NCI-H2107 treated with DMSO at 0.1 percent for 48 hours (cell line): ENCODE measurements around the gene ZDHHC24.

Source experiments
- DNase-seq: peaks from one replicate; lab custom pipeline; 2025; ENCODE audit not compliant: unreplicated experiment; lab: John Stamatoyannopoulos, UW

Gene ZDHHC24

DNA sequence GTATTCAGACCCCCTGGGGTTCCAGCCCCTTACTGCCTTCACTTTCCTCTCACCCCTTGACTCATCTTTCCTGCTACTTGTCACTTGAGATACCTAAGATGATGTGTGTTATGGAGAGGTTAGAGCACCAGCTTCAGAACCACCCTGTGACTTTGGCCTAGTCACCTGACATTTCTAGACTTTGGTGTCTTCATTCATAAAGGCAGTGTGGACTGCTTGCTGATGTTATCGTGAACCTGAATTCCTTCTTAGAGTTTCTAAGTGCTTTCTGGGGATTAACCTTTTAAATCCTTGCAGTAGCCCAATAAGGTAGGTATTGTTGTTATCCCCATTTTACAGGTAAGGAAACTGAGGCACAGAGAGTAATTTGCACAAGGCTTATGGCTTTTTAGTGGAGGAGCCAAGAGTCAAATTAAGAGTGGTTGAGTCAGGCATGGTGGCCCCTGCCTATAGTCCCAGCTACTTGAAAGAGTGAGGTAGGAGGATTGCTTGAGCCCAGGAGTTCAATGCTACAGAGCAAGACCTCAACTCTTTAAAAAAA lies 40.5 kb downstream of the ZDHHC24 start:
- DNase-seq = no peak

DNA sequence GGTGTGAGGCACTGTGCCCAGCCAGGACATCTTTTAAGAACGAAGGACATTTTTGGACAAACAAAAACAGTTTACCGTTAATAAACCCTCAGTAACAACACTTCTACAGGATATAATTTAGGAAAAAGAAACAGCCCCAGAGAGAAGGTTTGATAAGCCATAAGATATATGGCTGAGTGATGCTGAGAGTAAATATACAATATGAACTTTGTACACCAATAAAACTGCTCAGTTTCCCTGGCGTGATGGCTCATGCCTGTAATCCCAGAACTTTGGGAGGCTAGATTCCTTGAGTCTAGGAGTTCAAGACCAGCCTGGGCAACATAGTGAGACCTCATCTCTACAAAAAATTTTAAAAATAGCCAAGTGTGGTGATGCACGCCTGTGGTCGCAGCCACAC lies 47.3 kb downstream of the ZDHHC24 start:
- DNase-seq = no peak

DNA sequence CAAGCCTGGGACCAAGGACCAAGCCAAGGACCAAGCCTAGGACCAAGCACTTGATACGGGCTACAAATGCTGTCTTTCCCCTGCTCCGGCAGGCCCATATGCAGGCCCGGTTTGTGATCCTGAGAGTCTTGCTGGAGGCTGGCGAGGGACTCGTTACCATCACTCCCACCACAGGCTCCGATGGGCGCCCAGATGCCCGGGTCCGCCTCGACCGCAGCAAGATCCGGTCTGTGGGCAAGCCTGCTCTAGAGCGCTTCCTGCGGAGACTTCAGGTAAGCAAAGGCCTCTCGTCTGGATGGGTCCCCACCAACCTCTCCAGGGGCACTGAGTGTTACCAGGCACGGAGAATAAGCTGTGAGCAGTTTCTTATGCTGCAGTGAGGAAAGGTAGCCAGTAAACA lies 48.6 kb downstream of the ZDHHC24 start:
- DNase-seq = no peak

DNA sequence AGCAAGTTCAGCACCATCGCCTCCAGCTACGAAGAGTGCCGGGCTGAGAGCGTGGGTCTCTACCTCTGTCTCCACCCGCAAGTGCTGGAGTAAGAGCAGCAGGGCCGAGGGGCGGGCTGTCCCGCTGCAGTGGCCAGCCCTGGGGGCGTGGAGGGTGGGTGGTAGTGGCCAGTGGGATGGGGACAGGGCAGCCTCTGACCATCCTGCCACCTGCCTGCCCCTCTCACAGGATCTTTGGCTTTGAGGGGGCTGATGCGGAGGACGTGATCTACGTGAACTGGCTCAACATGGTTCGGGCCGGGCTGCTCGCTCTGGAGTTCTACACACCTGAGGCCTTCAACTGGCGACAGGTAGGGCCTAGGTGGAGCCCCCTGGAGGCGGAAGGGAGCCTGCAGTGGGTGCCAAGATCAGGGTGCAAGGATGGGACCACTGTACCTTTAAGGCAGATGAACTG lies 50.4 kb downstream of the ZDHHC24 start:
- DNase-seq = no peak

DNA sequence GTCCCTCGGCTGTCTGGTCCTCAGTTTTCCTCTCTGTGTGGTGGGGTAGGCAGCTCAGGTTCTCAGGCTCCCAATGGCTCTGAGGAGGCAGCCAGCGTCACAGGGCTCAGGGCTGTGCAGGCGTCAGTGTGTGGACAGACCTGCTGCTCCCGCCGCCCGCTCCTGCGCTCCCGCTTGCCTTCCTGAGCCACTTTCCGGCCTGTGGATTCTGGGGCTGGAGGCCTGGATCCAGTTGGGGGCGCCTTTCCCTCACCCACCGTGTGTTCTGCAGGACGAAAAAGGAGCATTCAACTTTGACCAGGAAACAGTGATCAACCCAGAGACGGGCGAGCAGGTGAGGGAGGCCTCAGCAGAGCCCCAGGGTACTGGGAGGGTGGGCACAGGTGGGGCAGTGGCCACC lies 50.9 kb downstream of the ZDHHC24 start:
- DNase-seq = no peak

DNA sequence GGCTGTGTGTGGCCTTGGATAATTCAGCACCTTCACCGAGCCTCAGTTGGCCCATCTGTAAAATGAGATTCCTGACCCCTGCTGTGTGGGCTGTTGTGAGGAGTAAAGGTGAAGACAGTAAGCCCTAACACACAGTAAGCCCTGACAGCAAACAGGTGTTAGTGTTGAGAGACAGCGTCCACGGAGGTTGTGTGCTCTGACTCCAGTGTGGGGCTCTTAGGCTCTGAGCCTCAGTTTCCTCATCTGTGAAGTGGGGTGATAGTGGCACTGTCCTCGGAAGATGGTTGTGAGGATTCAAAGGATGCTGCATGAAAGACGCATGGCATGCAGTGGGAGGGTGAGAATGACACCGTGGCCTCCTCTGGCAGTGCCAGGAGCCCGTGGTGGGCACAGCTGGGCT lies 51.4 kb downstream of the ZDHHC24 start:
- no peak for DNase-seq

DNA sequence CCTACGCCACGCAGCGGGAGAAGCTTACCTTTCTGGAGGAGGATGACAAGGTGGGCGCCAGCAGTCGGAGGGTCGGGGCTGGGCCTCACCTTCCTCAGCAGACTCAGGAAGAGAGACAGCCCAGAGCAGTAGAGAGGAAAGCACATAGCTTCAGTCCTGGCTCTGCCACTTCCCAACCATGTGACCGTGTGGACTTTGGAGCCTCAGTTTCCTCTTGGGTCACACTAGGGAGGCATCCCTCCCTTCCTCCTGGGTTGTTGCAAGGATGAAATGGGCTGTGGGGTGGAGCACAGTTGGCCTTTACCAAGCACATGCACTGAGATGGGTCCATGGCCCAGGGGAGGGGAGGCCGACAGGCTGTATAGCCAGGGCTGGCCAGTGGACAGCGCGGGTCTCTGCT lies 52.7 kb downstream of the ZDHHC24 start:
- DNase-seq = no peak

DNA sequence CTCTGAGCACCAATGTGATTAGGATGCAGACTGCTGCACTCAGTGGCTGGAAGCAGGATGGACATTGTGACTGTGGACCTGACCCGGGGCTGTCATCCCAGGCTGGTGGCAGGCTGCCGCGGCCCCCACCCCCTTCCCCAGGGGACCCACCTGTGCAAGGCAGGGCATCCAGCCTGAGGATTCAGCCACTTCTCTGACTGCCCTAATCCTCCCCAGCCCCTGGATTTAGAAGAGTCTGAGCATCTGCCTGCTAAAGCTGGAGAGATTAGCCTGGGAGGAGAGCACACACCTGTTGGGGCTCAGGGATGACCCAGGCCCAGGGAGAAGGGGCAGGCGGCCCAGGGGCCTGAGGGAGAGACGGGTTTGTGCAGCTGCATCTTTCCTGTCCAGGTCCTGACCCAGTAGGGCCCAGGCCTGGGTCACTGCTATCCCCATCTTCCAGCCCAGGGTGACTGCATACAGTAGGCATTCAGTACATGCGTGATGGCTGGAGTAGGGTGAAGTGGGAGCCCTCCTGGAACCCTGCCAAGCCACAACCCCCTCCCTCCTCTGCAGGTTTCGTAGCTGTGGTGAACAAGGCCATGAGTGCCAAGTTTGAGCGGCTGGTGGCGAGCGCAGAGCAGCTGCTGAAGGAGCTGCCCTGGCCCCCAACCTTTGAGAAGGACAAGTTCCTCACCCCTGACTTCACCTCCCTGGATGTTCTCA lies 53.5 kb downstream of the ZDHHC24 start:
- DNase-seq = peak; percentile 50

DNA sequence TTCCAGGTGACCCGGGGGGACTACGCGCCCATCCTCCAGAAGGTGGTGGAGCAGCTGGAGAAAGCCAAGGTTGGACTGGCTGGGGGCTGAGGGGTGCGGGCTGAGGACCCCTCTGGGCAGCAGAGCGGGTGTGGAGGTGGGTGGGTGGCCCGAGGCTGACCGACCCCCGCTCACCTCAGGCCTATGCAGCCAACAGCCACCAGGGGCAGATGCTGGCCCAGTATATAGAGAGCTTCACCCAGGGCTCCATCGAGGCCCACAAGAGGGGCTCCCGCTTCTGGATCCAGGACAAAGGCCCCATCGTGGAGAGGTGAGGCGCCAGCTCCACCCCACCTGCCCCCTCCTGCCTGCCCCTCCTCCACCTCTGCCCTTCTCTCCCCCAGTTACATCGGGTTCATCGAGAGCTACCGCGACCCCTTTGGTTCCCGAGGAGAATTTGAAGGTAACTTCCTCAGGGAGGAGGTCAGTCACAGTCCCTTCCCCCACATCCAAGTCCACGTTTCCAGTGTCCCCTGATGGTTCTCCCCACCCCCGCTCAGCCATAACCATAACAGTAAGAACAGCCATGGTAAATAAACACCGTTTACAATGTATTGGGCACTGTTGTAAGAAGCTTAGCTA lies 54.4 kb downstream of the ZDHHC24 start:
- DNase-seq = no peak

DNA sequence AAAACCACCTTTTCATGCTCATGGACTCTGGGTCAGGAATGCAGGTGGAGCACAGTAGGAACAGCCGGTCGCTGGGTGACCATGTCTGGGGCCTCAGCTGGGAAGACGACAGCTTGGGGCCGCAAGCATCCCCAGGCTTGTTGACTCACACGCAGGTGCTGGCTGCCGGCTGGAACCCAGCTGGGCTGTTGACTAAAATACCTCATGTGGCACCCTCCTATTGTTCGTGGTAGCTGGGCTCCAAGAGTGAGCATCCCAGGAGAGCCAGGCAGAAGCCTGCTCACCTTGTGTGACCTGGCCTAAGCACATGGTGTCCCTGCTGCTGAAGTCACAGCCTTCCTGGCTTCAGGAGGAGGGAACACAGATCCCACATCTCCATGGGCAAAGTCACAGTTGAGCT lies 56.2 kb downstream of the ZDHHC24 start:
- peak; percentile 77 for DNase-seq

DNA sequence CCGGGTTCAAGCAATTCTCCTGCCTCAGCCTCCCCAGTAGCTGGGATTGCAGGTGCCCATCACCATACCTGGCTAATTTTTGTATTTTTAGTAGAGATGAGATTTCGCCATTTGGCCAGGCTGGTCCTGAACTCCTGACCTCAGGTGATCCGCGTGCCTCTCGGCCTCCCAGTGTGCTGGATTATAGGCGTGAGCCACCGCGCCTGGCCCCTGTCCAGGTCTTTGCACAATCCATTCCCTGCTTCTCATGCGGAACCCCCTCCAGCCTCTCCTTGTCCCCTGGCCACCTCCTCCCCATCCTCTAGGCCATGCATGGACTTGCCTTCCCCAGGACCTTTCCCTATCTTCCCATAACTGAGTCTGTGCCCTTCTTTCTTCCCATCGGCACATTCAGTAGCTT lies 56.9 kb downstream of the ZDHHC24 start:
- no peak for DNase-seq

DNA sequence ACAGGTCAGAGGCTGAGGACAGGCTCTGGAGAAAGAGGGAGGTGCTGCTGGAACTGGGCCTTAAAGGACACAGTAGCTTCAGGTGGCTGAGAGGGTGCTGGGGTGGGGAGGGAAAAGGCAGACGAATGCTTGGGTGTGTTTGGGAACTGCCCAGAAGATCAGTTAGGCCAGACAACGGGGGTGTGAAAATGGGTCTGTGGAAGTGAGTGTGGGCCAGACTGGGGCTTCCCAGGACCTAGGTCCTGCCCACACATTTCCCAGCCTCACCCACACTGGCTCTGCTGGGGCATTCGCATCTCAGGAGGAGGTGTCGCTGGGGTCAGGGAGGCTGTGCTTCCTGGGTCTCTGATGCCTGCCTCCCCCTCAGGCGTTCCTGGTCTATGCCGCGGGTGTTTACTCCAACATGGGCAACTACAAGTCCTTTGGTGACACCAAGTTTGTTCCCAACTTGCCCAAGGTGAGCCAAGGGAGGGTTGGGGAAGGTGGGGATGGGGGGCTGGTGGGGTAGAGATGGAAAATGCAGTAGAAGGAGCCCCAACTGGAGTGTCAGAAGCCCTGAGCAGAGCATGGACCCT lies 61.0 kb downstream of the ZDHHC24 start:
- no peak for DNase-seq

DNA sequence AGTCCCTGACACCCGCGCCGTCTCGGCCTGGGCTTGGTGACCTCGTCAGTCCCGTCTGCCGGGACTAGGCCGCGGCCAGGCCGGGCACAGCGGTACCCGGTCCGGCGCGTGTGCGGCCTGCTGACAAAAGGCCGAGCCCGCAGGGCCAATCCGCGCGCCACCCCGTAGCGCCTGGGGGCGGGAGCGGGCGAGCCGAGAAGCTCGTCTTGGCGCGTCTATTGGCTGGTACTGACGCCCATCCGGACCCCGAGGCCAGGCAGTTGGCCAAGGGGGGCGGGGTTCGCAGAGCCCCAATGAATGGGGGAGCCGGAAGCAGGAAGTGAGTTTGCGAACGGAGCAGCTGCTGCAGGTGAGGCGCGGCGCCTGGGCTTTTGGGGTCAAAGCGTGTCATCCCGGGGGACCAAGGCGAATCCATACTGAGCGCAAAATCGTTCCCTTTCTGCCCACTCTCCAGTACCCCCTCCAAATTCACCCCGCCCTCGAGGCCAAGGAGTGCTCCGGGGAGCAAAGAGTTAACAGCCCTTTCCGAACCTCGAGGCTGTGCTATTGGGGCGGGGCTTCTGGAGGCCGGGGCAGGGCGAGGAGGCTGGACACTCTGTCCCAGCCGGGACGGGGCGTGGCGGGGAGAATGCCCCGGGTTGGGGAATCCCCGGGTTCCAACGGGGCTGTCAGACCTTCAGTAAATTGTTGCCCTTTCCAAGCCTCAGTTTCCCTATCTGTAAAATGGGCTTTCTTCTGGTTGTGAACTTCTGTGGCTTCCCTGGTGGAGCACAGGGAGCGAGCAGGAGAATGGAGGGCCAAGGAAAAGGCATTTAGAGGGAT lies 65.5 kb downstream of the ZDHHC24 start, which contains the start of gene DPP3:
Gene DPP3, plus strand, starts transcription at position 318 of the 822 bp plus-strand sequence. CDS start 1,767 bp downstream, outside the sequence.
- DNase-seq = peak; percentile 93

DNA sequence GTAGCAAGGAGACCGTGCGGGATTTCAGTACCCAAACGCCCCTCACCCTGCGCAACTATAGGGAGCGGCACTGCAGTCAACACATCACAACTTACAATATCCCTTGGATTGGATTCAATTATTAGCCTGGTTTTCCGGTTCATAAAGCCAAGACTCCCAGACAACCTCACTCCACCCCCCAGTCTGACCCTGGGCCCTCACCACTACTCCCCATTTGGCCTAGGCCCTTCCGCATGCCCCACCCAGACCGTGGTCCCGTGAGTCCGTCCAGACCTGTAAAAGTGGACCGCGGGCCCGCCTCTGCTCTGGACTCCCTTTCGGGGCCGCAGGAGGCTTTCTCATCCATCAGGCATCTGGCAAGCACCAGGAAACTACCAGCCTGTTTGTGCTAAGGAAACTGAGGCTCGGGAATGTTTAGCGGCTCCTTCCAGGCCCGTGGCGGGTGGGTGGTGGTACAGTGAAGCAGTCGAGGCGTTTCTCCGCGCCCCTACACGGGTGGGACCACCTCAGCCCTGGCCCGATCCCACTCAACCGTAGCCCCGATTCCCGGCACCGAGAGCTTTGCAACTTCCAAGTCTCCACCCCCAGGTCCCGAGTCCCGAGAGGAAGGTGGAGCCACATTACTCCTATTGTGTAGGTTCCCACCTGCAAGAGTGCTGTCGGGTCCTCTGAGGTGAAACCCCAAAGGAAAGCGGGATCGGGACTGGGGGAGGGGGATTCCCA lies 66.3 kb downstream of the ZDHHC24 start:
- DNase-seq = peak; percentile 75

DNA sequence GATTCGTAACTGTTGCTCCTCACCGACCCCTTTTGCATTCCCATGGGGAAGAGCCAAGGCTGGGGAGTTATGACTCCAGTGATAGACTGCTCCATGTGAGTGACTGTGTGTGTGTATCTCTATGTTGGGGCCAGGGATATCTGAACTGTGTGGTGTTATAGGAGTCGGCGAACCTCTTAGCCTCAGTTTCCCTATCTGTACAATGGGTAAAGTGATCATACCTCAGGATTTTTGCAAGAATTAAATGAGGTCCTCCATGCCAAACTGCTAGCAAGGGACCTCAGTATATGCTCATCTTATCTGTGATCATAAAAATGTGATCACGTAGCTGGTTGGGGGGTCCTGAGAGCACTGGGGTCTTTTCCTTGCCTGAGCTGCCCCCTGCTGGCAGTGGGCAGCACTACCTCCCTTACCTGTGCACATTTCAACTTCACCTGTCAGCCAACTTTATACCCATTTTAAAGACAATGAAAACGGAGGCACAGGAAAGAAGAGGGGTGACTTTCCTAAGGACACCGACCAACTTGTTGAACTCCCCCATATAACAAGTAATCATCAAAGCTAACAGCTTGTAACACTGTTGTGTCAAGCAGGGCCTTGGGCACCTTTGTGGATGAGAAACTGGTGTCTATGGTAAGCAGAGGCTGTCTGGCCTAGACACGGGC lies 67.0 kb downstream of the ZDHHC24 start:
- no peak for DNase-seq

DNA sequence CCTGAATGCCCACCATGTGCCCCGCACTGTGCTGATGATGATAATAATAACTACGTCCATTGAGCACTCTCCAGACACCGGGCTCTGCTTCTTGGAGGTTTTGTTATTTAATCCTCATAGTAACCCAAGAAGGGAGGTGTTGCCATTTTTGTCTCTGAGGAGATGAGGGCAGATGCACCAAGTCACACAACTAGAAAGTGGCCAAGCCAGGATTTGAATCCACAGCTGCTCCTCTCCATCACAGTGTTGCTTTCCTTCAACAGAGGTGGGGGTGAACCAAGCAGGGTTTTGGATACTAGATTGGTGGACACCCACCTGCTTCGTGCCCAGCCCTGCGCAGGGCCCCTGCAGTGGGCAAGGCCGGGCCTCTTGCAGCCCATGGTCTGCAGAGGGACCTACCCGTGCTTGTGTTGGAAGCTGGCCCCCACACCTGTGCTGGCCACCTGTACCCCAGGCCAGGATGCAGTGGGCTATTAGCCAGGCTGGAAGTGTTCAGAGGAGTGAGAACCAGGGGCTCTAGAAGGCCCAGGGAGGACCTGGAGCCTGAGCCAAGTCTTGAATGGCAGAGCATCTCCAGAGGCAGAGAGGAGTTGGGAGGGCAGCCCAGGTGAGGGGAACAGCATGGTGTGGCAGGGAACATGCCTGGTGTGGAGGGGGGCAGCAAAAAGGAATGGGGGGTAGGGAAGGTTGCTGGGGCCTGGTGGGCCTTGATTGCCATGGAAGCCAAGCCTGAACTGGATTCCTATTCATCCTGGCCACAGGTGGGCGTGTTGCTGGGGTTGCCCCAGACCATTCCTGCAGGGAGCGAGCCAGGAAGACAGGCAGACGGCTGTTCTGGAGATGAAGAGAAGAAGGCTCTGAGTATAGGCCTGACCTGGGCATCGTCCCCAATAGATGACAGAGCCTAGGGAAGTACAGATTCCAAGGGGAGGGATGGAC lies 68.3 kb downstream of the ZDHHC24 start:
- DNase-seq = no peak

DNA sequence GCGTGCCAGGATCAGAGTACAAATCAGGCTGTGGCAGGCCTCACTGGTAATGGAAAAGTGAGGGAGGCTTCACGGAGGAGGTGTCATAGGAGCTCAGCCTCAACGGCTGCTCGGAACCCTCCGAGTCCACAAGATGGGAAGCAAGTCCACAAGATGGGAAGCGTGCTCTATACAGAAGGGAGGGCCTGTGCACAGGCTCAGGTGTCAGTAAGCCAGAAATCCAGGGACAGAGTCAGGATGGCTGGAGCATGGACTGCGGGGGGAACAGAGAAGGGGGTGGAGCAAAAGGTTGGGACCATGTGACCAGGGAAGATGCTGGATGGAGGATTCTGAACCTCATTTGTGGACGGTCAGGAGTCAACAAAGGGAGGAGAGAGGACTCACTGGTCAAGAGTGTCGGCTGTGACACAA lies 69.0 kb downstream of the ZDHHC24 start:
- no peak for DNase-seq

DNA sequence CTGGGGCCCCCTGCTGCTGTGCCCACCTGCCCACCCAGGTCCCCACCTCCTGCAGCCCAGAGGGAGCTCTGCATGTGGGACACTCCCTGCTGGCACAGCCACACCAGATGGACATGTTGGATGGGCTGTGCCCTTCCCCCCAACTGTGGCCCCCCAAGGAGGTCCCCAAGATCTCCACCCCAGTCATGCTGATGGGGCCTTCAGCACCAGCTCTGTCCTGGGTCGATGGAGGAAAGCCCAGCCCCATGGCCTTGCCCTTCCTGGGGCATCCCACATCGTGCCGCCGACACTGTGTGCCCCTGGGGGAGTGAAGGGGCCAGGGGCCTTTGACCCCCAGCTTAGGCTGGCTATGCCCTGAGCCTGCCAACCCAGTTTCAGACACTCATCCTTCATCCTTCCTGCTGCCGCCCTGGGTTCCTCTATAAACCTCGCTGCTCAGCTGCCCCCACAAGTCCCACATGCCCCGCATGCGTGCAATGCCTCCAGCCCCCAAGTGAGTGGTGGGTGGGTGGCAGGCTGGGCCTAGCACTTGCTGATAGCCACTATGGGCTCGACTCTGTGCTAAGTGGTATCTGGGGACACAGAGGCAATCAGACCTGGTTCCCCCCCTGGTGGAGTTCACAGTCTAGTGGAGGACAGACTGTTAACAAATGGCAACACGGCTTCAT lies 69.5 kb downstream of the ZDHHC24 start:
- no peak for DNase-seq
